SW 1271 (cell line): Measurements from ENCODE around the gene ZNF407.

Experiments used
- DNase-seq, 2 experiments: peaks; one replicate each; lab custom pipeline; 2025; lab: John Stamatoyannopoulos, UW

The ZNF407 gene

DNA sequence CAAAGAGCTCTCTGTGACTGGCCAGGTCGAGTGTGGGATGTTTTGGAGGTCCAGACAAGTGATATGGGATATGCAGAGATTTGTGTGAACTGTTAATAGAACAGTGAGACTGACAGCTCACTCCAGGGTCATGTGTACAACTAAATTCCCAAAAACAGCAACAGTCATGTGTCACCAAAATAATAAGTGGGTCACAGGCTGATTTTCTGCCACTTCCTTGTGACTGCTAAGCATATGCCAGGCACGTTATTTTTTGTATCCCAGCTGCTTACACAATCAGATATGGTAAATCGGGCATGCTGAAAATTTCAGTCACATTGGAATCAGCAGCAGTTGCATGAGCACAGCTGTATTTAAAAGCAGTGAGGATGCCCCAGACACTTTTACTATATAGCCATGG lies 412.6 kb downstream of the ZNF407 start:
- no peak for DNase-seq

- no peak for DNase-seq
Observed at GRCh38 chr18:75010689-75011088, 413.0 kb downstream of the ZNF407 start.

DNA sequence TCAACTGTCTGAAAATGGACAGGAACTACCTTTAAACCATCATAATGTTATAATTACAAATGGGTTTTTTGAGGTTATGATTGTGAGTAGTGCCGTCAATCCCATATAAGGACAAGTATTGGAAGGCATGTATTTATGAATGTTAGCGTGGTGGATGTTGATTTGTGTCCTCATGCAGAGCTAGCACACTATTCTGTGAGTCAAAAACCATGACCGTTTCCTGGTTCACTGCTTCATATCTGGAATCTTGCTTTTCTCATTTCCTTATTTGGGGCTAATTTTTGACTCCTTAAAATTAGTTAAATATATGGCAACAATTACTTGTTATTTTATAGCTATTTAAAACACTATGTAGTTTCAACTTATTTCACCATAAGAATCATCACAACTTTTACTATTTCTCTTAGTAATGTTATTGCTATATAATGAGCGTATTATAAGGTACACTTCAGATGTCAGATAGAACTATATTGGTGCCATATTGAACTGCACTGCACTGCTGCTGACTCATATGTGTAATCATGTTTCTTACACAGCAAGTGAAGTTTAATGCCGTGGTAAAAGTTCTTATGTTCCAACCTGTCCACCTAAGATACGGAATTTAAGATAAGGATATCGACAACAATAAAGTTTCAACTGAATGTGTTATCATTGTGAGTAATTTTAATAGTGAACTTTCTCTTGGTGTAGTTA lies 418.5 kb downstream of the ZNF407 start:
- no peak for DNase-seq

DNA sequence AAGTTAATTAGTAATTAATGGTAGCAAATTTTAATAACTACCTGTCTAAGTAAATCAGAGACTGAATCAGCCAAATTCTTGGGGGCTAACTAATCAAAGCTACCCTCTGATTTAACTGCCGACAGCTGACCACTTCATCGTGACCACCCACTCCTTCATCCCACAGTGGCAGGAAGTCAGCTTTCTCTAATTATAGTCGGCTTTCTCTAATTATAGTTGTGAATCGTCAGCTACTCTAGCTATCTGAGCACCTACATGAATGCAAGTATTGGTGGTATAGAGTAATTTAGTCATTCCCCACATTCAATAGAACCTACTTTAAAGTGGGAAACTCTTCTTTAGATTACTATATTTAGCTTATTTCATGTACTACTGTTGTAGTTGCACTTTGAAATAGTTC lies 425.8 kb downstream of the ZNF407 start:
- no peak for DNase-seq

- no peak for DNase-seq
Observed at GRCh38 chr18:75024871-75025270, 427.2 kb downstream of the ZNF407 start.

DNA sequence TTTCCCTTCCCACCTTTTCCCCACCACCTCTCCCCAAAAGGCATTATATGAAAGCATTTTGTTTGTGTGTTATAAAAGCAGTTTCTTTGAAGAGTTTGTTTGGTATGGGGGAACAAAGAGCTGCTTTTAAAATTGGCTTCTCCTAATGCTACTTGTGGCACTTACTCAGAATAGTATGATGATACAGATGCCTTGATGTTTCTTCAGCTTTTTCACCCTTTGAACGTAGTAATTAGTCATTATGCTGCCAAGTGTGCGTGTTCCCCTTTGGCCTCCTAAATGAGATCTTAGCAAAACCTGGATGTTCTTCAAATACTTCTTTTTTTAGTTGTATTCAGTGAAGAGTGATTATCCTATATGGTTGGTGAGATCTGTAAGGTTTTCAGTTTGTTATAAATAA lies 427.9 kb downstream of the ZNF407 start:
- no peak for DNase-seq

DNA sequence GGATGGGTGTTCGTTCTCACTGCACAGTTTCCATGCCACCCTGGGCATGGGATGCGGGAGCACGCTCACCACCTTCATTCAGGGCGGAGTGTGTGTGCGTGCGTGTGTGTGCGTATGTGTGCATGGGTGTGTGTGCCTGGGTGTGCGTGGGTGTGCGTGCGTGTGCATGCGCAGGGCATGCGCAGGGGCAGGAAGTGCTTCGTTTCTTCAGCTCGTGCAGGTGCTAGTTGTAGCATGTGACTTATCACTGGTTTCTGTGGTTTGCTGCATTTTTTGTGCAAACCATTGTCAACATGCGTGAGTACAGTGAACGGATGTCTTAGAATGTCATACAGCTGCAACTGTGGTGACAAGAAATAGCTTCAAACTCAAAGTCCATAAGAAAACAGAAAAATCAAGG lies 431.8 kb downstream of the ZNF407 start:
- DNase-seq = no peak

DNA sequence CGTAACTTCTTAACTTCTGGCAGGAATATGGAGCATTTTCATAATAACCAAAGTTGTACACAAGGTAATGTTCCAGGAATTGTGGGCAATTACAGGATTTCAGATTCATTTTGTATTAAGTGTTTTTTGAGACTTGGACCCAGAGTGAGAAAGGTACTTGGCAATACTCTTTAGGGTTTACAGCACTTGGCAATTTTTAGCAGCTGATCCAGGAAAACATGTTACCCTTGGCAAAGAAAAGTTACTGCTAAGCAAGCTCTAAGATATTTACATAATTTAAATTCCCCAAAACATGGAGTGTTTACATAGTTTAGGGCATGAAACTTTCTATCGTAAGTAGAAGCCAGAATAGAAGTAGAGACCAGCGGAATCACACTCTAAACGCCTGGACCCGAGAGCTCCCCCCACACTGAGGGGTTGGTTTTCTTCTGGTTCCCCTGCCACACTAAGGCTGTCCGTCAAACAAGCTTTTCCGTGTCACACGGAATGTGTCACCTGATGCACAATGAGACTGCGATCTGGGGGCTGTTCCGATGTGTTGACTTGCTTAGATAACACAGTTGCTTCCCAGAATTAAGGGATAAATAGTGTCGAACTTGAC lies 434.1 kb downstream of the ZNF407 start:
- no peak for DNase-seq

GRCh38 chr18:75033516-75033915 lies 435.8 kb downstream of the ZNF407 start:
- DNase-seq = no peak

- DNase-seq = no peak
Observed at GRCh38 chr18:75034937-75035336, 437.3 kb downstream of the ZNF407 start.

DNA sequence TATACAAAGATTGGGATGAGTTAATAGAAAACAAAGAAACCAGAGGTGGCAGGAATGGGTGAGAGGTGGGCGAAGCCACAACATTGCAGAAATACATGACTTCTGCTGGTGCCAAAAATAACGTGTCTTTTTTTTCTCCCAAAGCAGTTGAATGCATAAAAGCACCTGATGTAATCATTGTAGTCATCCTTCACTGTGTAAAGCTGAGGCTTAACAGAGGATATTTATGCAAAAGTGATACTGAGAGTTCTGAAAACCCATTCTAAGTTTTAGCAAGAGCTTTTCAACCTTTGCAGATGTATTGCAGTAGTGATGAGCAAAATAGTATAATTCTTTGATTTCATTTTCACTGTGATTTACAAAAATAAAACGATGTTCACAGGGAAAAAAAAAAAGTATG lies 438.3 kb downstream of the ZNF407 start:
- no peak for DNase-seq

DNA sequence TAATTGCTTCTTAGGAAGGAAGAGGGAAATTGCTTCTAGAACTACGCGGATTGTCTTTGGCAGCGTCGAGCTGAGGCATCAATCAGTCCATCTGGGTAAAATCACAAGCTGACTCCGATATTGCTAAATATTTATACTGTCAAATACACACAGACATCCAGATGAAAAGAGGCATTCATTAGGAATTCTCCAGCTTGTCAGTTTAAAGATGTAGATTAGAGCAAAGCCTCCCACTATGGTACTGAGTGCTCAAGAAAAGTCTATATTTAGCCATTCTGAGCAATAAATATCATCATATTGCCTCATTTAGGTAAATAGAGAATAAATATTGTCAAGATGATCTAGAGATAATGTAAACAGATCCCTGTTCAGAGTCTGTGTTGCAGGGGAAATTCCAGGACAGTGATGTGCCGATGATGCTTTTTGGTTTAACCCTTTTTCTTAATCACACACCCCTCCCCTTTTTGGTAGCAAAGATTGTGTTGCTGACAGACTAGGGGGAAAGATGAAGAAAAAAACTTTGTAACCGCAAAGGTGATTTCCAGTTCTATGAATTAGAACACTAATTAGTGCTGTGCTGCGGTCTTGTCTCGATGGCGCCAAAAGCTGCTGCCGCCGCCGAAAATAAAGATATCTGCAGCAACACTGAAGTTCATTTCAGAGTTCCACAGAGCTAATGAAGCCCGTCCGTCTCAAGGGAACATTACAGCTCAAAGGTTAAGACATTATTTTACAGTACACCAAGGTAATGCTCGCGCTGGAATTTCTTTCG lies 439.4 kb downstream of the ZNF407 start:
- no peak for DNase-seq

DNA sequence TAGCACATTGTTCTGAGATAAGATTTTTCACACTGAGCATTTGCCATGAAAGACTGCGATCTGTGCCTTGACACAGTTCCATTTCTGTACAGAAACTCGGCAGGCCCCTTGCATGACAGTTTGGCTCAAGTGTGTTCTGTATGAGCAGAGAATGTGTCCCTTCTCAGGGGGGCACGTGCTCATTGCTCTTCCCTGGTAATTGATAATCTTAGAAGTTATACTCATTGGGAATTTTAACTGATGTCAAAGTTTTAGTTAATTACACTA lies 440.0 kb downstream of the ZNF407 start:
- DNase-seq = no peak

DNA sequence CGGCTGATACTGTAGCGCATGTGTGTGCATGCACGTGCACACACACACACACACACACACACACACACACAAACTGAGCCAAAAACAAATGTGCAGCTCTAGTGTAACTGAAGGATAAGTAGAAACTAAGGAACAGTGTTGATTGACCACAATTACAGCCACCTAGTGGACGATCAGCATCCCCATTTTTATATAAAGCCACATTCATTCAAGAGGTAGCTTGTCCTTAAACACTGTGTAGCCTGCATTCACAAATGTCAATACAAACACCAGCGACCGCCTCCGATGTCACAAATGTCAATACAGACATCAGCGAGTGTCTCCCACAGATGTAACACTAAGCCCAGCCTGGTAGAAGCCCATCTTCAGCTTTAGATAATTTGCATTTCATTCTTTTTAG lies 443.9 kb downstream of the ZNF407 start:
- peak in 1 of 2 experiments; percentile 46 for DNase-seq

- no peak for DNase-seq
Observed at GRCh38 chr18:75043478-75043877, 445.8 kb downstream of the ZNF407 start.

GRCh38 chr18:75044296-75044695 lies 446.6 kb downstream of the ZNF407 start:
- DNase-seq = no peak

DNA sequence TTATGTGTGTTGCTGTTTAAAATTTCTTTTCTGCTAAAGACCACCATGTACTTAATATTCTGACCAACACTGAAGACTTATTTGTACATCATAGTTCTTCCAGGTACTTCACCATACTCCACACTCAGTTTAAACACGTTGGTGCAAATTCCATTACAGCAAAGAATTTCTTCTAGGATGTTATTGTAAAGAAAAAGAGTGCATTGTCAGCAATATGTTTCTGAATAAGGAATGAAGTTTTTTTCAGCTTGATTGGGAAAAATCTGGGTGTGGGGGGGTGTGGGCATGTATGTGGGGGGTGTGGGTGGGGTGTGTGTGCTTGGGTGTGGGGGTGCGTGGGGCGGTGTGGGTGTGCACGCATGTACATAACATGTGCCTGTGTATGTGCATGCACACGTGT lies 447.1 kb downstream of the ZNF407 start:
- no peak for DNase-seq

DNA sequence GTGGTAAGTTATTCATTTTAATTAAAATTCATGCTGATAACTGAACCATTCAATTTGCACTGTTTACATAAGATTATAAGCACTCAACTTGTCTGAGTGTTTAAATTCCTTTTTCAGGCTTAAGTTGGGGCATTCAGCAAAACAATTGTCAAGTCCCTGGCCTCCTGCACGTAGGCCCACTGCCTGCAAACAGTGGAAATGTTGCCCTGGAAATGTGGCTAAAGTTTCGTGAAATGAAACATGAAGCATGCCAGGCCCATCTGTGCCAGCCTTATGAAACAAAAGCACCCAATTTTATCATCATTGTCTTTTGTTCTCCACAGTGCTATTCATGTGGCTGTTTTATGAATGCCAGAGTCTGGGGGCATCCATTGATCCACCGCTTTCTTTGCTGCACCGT lies 447.6 kb downstream of the ZNF407 start:
- DNase-seq = no peak

DNA sequence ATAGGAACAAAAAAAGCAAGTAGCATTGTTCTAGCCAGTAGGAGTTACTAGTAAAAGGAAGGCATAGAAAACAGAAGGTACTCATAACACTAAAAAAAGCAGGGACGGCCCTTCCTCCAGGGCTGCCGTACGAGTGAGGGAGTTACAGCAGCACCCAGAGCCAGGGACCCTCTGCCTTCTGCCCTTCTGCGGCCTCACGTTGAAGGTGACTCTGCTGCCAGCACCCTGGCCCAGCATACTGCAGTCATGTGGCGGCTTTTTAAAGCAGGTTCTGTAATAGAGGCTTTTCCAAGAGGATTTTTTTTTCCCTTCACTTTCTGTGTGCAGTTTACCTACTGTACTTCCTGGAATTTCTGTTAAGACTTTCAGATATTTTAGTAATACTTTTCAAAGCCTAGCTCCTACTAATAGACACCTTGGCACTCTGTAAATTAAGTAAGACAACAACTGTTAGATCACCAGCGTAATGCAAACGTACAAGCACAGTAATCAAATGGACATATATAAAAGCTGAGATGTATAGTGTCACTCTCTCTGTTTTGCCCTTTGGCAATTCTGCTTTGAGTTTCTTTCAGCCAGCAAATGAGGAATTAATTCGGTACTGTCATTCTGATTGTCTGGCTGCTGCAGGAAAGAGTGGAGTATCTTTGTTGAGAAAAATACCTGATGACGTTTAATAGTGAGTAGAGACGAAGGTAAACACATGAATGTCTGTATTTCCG lies 449.7 kb downstream of the ZNF407 start:
- no peak for DNase-seq

DNA sequence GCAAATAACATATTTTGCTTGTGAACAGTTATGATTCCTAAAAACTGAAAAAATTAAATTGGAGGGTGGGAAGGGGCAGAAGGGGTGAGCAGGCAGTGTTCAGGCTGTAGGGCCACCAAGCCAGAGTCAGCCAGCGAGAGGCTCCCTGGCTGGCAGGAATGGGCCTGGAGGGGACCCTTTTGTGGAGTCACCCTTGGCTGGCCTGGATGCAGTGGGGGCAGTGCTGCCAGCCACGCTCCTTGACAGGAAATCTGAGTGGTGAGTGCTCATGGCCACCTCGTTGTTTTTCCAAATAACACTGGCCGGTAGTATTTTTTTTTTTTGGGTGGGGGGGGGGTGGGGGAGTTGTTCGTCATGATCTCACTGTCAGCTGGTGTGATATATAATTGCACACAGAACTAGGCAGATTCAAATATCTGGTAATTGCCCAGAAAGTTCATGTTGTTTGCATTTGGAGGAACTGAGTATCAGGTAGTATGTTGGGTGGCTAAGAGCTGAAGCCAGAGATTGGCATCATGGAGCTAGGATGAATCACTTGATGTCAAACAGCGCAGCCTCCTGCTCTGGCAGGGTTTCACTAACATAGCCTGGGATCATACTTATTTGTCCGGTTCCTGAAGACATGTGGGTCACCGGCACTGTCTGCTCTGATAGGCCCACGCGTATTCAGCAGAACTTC lies 451.2 kb downstream of the ZNF407 start:
- DNase-seq = no peak

DNA sequence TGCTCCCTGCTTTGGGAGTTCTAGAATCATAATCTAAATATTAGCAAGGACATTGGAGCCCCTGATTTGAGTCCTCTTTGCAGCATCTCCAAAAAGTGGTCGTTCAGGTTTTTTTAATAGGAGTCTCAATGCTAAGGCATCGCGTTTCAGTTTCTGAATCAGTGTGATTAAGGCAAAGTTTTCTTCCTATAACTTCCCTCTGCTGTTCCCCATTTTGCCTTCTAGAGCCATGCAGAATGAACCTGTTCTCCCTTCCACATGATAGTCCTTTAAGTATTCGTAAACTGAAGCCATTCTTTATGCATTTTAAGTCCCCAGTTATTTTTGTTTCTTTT lies 451.8 kb downstream of the ZNF407 start:
- DNase-seq = no peak

- no peak for DNase-seq
Observed at GRCh38 chr18:75051757-75052156, 454.1 kb downstream of the ZNF407 start.

GRCh38 chr18:75052475-75052874 lies 454.8 kb downstream of the ZNF407 start:
- no peak for DNase-seq
